ENCODE measurements around the gene SH2D7. TPM values are rescaled to one million over a fixed set of nuclear protein-coding genes. Genes with fewer than 3 reads are reported as not detected.
"Not testable (repeated sequence)": the region's sequence is repeated elsewhere in the genome, so short reads cannot be mapped to it uniquely, and the experiment has no call there.

Gene SH2D7
- total RNA-seq, 4 donors from 2014 or later = not detected

DNA sequence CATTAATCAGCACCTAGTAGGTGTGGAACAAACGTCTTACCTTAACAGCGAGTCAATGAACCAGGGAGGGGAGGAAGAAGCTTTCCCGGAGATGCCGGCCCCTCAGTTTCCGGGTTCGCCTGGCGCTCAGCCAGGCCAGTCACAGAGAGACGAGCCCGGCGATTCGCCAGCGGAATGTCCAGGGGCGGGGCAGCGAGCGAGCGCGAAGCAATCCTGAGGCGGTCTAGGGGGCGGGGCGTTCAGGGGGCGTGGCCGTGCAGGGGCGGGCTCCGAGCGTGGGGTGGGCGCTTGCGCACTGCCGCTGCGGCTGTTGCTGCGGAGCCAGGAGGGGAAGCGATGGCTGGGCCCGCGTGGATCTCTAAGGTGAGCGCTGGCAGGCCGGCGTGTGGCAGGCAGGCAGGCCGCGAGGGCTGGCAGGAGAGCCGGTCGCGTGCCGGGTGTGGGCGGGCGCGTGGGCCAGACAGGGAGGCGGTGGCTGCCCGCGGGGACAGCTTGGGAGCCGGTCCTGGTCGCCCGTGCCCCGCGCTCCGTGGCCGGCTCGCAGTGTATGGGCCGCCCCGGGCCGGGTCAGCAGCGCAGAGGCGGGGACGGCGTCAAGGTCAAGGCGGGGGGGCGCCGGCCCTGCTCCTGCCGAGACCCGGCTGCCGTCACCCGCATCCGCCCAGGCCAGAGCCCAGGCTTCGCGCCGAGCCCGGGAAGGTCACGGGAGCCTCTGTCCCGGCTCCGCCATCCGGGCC is 56.9 kb downstream of the SH2D7 start, which contains the start of gene IDH3A:
Gene IDH3A (plus strand): TSS at position 295 of the 737 bp plus-strand sequence. CDS start 42 bp downstream, at position 337.
- peak within 1 kb of the TSS; percentile 87 for H3K4me3 ChIP-seq
- H3K4me1 ChIP-seq = peaks cover 33% of the 10 kb centered on the region
- no peaks in the 10 kb centered on the region for H3K36me3 ChIP-seq
- peak; percentile 99 to 100 for DNase-seq (ENCODE audit: low spot score in 2 of 2)
- H3K27ac ChIP-seq = peak within 1 kb of the TSS; percentile 86
- 1% methylated on average over 12 of the region's 79 CpGs for WGBS
- TF ChIP-seq POLR2A (IDR thresholded peaks at IDR 0.05) = no peak
- peak in 1 of 3 donors; percentile 51 for TF ChIP-seq POLR2AphosphoS5 (IDR thresholded peaks at IDR 0.05)
- H3K27me3 ChIP-seq = no peaks in the 10 kb centered on the region
- H3K9me3 ChIP-seq = no peaks in the 10 kb centered on the region

DNA sequence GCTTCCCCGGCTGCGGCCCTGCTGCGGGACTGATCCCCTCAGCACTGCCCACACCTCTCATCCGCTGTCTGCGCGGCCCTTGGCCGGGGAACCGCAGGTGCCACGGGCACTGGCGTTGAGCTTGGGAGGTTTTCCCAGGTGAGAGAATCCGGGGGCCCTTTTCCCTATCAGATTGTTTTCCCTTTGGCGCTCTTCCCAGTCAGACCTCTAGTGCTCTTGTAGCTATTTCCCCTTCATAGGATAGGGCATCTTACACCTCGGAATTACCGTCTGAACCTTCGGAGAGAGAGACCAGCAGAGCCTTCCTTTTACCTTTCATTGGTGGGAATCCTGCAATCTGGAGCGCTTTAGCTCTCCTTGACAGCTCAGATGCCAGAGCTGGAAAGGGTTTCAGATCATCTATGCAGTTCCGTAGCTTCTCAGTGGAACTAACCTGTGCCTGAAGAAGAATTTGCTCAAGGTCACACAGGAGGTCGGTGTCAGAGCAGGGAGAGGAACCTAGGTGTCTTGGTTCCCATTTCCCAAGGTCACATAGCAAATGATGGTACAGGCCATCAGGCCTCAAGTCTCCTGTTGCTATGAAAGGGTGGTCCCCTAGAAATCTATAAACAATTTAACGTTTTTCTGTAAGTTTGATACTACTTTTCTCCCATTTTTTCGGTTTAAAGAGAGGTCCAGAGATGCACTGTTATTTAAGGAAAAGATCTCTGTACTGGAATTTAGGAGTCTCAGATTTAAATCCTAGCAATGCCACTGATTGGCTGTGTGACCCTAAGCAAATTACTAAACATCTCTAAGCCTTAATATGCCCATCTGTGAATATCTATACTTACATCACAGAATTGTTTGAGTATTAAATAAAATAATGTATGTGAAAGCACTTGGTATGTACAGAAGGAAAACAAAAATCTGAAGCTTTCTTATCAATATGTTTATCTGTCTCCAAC is 57.7 kb downstream of the SH2D7 start:
- DNase-seq (ENCODE audit: low spot score in 2 of 2) = peak in 1 of 2 donors; percentile 20
- TF ChIP-seq EP300 (IDR thresholded peaks at IDR 0.05) (no peak), POLR2A (IDR thresholded peaks at IDR 0.05) (no peak), POLR2AphosphoS5 (IDR thresholded peaks at IDR 0.05) (no peak)
- TF ChIP-seq, protein P1, sequence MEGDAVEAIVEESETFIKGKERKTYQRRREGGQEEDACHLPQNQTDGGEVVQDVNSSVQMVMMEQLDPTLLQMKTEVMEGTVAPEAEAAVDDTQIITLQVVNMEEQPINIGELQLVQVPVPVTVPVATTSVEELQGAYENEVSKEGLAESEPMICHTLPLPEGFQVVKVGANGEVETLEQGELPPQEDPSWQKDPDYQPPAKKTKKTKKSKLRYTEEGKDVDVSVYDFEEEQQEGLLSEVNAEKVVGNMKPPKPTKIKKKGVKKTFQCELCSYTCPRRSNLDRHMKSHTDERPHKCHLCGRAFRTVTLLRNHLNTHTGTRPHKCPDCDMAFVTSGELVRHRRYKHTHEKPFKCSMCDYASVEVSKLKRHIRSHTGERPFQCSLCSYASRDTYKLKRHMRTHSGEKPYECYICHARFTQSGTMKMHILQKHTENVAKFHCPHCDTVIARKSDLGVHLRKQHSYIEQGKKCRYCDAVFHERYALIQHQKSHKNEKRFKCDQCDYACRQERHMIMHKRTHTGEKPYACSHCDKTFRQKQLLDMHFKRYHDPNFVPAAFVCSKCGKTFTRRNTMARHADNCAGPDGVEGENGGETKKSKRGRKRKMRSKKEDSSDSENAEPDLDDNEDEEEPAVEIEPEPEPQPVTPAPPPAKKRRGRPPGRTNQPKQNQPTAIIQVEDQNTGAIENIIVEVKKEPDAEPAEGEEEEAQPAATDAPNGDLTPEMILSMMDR (IDR thresholded peaks at IDR 0.05) = no peak
- H3K36me3 ChIP-seq = peaks cover 4% of the 10 kb centered on the region
- no peaks in the 10 kb centered on the region for H3K9me3 ChIP-seq
- peaks cover 34% of the 10 kb centered on the region for H3K4me1 ChIP-seq
- WGBS = 20% methylated on average over 10 of the region's 20 CpGs
- H3K27me3 ChIP-seq = no peaks in the 10 kb centered on the region
- peak overlapping the region; percentile 87 for H3K4me3 ChIP-seq
- H3K27ac ChIP-seq = peak overlapping the region; percentile 86

DNA sequence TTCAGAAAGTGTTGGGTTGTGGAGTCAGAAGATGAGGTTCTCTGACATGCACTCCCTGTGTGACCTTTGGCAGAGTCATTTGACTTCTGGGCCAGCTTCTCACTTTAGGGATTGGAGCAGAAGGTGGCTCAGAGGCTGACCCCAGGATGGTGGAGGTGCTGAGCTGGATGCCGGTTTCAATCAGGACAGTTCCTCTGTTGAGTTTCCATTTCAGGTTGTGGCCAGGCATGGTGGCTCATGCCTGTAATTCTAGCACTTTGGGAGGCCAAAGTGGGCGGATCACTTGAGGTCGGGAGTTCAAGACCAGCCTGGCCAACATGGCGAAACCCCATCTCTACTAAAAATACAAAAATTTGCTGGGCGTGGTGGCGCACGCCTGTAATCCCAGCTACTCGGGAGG is 58.7 kb downstream of the SH2D7 start:
- WGBS = 95% methylated on average over 8 of the region's 8 CpGs
- not testable (repeated sequence) for DNase-seq (ENCODE audit: low spot score in 2 of 2); H3K27ac ChIP-seq; H3K9me3 ChIP-seq; H3K36me3 ChIP-seq; H3K27me3 ChIP-seq; H3K4me3 ChIP-seq
- H3K4me1 ChIP-seq = peaks cover 44% of the 10 kb centered on the region

Other genes starting within 250 kb of the SH2D7 start
- 100 to 1,000 TPM in 1 of 4 donors, 10 to 100 TPM in 3; 27.9 to 126 (median 41.5) TPM for gene TBC1D2B, start 14.8 kb upstream of the SH2D7 start, total RNA-seq
- 1 to 10 TPM; 2.0 to 8.5 (median 6.5) TPM for gene CIB2, start 38.9 kb downstream of the SH2D7 start, total RNA-seq
- gene IDH3A, start 56.8 kb downstream of the SH2D7 start, total RNA-seq = 10 to 100 TPM; 55.1 to 82.5 (median 55.8) TPM
- 100 to 1,000 TPM in 2 of 4 donors, 10 to 100 TPM in 2; 61.8 to 375 (median 102) TPM for gene ACSBG1, start 142.0 kb downstream of the SH2D7 start, total RNA-seq
- gene DNAJA4, start 172.0 kb downstream of the SH2D7 start, total RNA-seq = 100 to 1,000 TPM in 1 of 4 donors, 10 to 100 TPM in 3; 42.8 to 115 (median 58.7) TPM
- 10 to 100 TPM; 42.9 to 69.9 (median 56.2) TPM for gene SKIC8, start 207.0 kb downstream of the SH2D7 start, total RNA-seq
- gene CRABP1, start 247.8 kb downstream of the SH2D7 start, total RNA-seq = 1 to 10 TPM in 3 of 4 donors, not detected in 1; 2.6 to 8.7 (median 8.5) TPM